Transverse colon (tissue), 4 donors: ENCODE measurements around the gene GPN3. TPM values are rescaled to one million over a fixed set of nuclear protein-coding genes. Genes with fewer than 3 reads are reported as not detected.
A peak's percentile ranks its signal among the peaks of the same experiment; 100 is the strongest.
"Not testable (repeated sequence)": the region's sequence is repeated elsewhere in the genome, so short reads cannot be mapped to it uniquely, and the experiment has no call there.

Experiments
- DNase-seq: peaks from one replicate; pipeline ENCODE4 v3.0.0-alpha.2; 2019
- H3K27ac ChIP-seq, 4 donors: fragments of 200-600 bp; sonication (generic); 2 replicates each; pipeline ENCODE4 v1.5.1; 2016 to 2018; ENCODE audit warnings: inconsistent platforms in 4 of 4
- H3K27me3 ChIP-seq: fragments of 200-600 bp; sonication (generic); 2 replicates; pipeline ENCODE4 v1.5.1; 2017; ENCODE audit warnings: inconsistent platforms
- H3K36me3 ChIP-seq, 4 donors: fragments of 200-600 bp; sonication (generic); 2 replicates each; pipeline ENCODE4 v1.5.1; 2017 to 2019; ENCODE audit warnings: inconsistent platforms in 4 of 4
- H3K4me1 ChIP-seq, 4 donors: fragments of 200-600 bp; sonication (generic); 2 replicates each; pipeline ENCODE4 v1.5.1; 2017 to 2020; ENCODE audit warnings: inconsistent platforms in 4 of 4
- H3K4me3 ChIP-seq, 4 donors: fragments of 200-600 bp; sonication (generic); 1 replicate in 1 of 4; 2 replicates in 3 of 4; pipeline versions ENCODE4 v1.5.1 to v1.6.1; 2017 to 2019; ENCODE audit warnings: inconsistent platforms in 4 of 4
- H3K9me3 ChIP-seq, 2 donors: fragments of 200-600 bp; sonication (generic); 2 replicates each; pipeline ENCODE4 v1.5.1; 2017 to 2019; ENCODE audit warnings: inconsistent platforms in 2 of 2
- CTCF ChIP-seq, 5 experiments: fragments of 200-600 bp in 3 of 5; fragments of 450-650 bp in 2 of 5; sonication (generic) in 3 of 5; IDR thresholded peaks; 1 replicate in 2 of 5; 2 replicates in 3 of 5; pipeline ENCODE4 v1.5.1; 2016 to 2017; ENCODE audit warnings: antibody characterized with exemption in 5 of 5, inconsistent platforms in 3 of 5, mild to moderate bottlenecking in 2 of 5, moderate library complexity in 1 of 5
- EP300 ChIP-seq: sonication (generic); formaldehyde crosslinking; IDR thresholded peaks from one replicate; pipeline ENCODE4 v1.6.1; 2017; ENCODE audit warnings: antibody characterized with exemption, low read depth
- POLR2A ChIP-seq: fragments of 450-650 bp; IDR thresholded peaks from one replicate; pipeline ENCODE4 v1.6.1; 2016; ENCODE audit warnings: antibody characterized with exemption, mild to moderate bottlenecking, moderate library complexity
- POLR2AphosphoS5 ChIP-seq, 3 donors: sonication (generic); formaldehyde crosslinking; IDR thresholded peaks; one replicate each; pipeline ENCODE4 v1.6.1; 2016; ENCODE audit warnings: antibody characterized with exemption in 3 of 3
- WGBS, 2 donors: methylation state at CpG; one replicate each; pipeline ENCODE4 v1.1.5; 2018; ENCODE audit warnings: low coverage in 1 of 2; 5-methylcytosine and 5-hydroxymethylcytosine counted together
- in situ Hi-C, 4 donors: fragments of 200-750 bp; cut with MboI; loops; one replicate each; pipeline versions ENCODE4 v1.15.0 to v1.15.1; 2017; ENCODE audit warnings: low sequenced_read_pairs in 3 of 4, low pct_ligation_motif_present in 1 of 4, low pct_unique_long_range_greater_than_20kb in 1 of 4
- intact Hi-C: fragments of 100-400 bp; cut with DNase I; formaldehyde crosslinking; loops from one replicate; pipeline ENCODE4 v1.15.1; 2023; ENCODE audit warnings: low total_unique reads
- total RNA-seq, 4 donors: library from RNA; depleted of rRNA; stranded (reverse); fragments of >200 nt; gene quantifications; one replicate each; pipeline ENCODE4 v1.1.0, GENCODE V29; 2016

Gene GPN3
- total RNA-seq, 4 donors from 2014 or later, result 6.1 to 9.2 (median 8.8) TPM; not detected in 1

- Histone ChIP-seq H3K27ac (peak overlapping the region; percentile 90 to 98 (median 93)), H3K4me1 (peaks cover 18 to 33% (median 25%) of the 10 kb centered on the region in 4 donors), H3K36me3 (peaks cover 0 to 5% (median 0%) of the 10 kb centered on the region in 4 donors), H3K9me3 (no peaks in the 10 kb centered on the region), H3K4me3 (peak overlapping the region; percentile 57 to 89 (median 83)), H3K27me3 (no peaks in the 10 kb centered on the region)
- TF ChIP-seq POLR2AphosphoS5 (IDR thresholded peaks at IDR 0.05) (no peak), CTCF (IDR thresholded peaks at IDR 0.05) (no peak), EP300 (no peak), POLR2A (no peak)
- in situ Hi-C loops (loop anchor here in 2 of 4 donors (10.0 to 25.0 kb wide), 2 partner anchors 47 to 211 kb away; partner anchors contain the start of gene ARPC3 (in 1 of the 2)), intact Hi-C loops (no loop called here)
- no peak for DNase-seq
- 0 to 1% methylated on average over 1 to 15 of the region's 17 CpGs for WGBS, 2 donors
These were observed 33.3 kb upstream of the GPN3 start for GRCh38 chr12:110501399-110501751.

DNA sequence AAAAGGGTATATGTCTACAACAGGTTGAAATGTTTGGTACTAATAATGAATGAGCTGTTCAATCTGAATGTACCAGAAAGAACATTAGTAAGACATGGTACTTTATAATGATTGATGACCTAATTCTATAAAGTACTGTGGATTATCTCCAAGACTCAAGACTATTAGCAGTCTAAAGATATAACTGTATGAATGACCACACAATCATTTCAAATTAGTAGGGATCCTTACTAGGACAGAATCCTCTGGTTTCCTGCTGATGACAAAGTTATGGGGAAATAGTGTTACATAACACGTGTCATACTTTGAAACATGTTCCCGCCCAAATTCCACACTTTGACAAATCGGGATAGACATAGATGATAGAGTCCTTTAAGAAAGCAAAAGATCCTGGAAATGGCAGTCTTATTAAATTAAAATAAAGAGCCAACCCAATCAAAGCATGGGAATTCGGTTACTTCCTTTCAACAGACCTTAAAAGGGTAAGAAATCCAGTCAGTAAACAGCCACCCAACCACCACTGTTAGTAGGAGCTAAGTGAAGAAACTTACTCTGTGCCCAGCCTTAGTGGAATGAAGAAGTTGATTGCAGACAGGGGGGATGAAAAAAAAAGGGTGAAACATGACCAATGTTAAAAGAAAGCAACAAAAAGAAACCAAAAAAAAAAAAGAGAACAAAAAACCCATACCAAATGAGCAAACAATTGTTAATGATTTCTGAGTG, 31.1 kb upstream of the GPN3 start:
- Histone ChIP-seq H3K36me3 (peaks cover 0 to 27% (median 8%) of the 10 kb centered on the region in 4 donors), H3K27me3 (no peaks in the 10 kb centered on the region), H3K9me3 (no peaks in the 10 kb centered on the region), H3K4me3 (no peak overlapping the region), H3K27ac (peak overlapping the region in 2 of 4 donors; percentile 38 to 90), H3K4me1 (peaks cover 18 to 33% (median 25%) of the 10 kb centered on the region in 4 donors)
- TF ChIP-seq POLR2A (no peak), POLR2AphosphoS5 (IDR thresholded peaks at IDR 0.05) (no peak), EP300 (no peak), CTCF (IDR thresholded peaks at IDR 0.05) (no peak)
- intact Hi-C loops (no loop called here), in situ Hi-C loops (no loop called here)
- 65 to 73% methylated on average over 4 of the region's 4 CpGs for WGBS, 2 donors
- no peak for DNase-seq

DNA sequence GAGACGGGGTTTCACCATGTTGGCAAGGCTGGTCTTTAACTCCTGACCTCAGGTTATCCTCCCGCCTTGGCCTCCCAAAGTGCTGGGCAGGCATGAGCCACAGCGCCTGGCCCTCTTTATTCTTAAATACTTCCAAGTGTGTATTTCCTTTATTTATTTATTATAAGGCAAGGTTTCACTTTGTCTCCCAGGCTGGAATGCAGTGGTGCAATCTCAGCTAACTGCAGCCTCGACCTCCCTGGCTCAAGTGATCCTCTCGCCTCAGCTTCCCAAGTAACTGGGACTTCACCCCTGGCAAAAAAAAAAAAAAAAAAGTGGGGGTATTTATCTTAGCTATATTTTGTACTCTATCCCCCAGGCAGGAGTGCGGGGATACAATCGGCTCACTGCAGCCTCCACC, 7.4 kb upstream of the GPN3 start:
- no peak overlapping the region for H3K4me3 ChIP-seq
- H3K4me1 ChIP-seq, result no peaks in the 10 kb centered on the region
- H3K27me3 ChIP-seq, result no peaks in the 10 kb centered on the region
- in situ Hi-C loops (no loop called here), intact Hi-C loops (no loop called here)
- H3K36me3 ChIP-seq, result no peaks in the 10 kb centered on the region
- TF ChIP-seq POLR2AphosphoS5 (IDR thresholded peaks at IDR 0.05), result no peak
- no peak overlapping the region for H3K27ac ChIP-seq
- no peaks in the 10 kb centered on the region for H3K9me3 ChIP-seq
- no peak for DNase-seq
- WGBS, 2 donors, result 93 to 95% methylated on average over 3 to 7 of the region's 7 CpGs

DNA sequence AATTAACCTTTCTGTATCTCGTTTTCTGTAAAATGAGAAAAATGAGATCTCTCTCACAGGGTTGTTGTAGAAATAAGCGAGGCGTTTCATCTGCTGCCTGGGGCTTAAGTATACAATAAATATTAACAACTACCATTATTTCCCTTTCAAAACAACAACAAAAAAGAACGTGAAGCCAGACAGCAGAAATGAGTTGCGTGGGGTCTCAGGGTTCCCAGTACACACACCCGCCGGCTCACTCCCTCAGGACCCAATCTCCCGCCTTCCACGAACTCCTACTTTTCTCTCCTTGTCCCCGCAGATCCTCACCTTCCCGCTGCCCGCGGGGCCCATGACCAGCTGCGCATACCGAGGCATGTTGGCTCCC, 227 bp downstream of the GPN3 start:
- 1% methylated on average over 10 to 15 of the region's 15 CpGs for WGBS, 2 donors
- peaks cover 0 to 8% (median 0%) of the 10 kb centered on the region in 4 donors for H3K36me3 ChIP-seq
- H3K4me3 ChIP-seq, result peak overlapping the region; percentile 49 to 97 (median 74)
- no peaks in the 10 kb centered on the region for H3K27me3 ChIP-seq
- H3K4me1 ChIP-seq, result peaks cover 8 to 34% (median 24%) of the 10 kb centered on the region in 4 donors
- in situ Hi-C loops (loop anchor here in 2 of 4 donors (25.0 kb wide), 2 partner anchors 269 to 369 kb away; partner anchors contain the start of genes CCDC63 (in 2 of the 2) and PPP1CC (in 1 of the 2)), intact Hi-C loops (loop anchor here (2.0 kb wide), 1 partner anchor 275 kb away; the partner anchor contains the start of gene PPP1CC)
- no peaks in the 10 kb centered on the region for H3K9me3 ChIP-seq
- DNase-seq, result no peak
- TF ChIP-seq POLR2A (peak; percentile 90), POLR2AphosphoS5 (IDR thresholded peaks at IDR 0.05) (no peak)
- peak overlapping the region; percentile 91 to 98 (median 96) for H3K27ac ChIP-seq

GRCh38 chr12:110466791-110467190, 1.3 kb downstream of the GPN3 start:
- Histone ChIP-seq H3K27ac (no peak overlapping the region), H3K27me3 (no peaks in the 10 kb centered on the region), H3K4me3 (peak overlapping the region in 1 of 4 donors; percentile 65), H3K9me3 (no peaks in the 10 kb centered on the region), H3K36me3 (peaks cover 0 to 8% (median 2%) of the 10 kb centered on the region in 4 donors), H3K4me1 (peaks cover 8 to 34% (median 24%) of the 10 kb centered on the region in 4 donors)
- DNase-seq, result no peak
- TF ChIP-seq EP300 (no peak), POLR2AphosphoS5 (IDR thresholded peaks at IDR 0.05) (no peak), POLR2A (no peak), CTCF (IDR thresholded peaks at IDR 0.05) (no peak)
- 74% methylated on average over 5 of the region's 5 CpGs; no CpG with 5 or more reads in 1 of the 2 donors for WGBS, 2 donors
- in situ Hi-C loops (loop anchor here in 2 of 4 donors (25.0 kb wide), 2 partner anchors 271 to 371 kb away; partner anchors contain the start of genes CCDC63 (in 2 of the 2) and PPP1CC (in 1 of the 2)), intact Hi-C loops (no loop called here)

DNA sequence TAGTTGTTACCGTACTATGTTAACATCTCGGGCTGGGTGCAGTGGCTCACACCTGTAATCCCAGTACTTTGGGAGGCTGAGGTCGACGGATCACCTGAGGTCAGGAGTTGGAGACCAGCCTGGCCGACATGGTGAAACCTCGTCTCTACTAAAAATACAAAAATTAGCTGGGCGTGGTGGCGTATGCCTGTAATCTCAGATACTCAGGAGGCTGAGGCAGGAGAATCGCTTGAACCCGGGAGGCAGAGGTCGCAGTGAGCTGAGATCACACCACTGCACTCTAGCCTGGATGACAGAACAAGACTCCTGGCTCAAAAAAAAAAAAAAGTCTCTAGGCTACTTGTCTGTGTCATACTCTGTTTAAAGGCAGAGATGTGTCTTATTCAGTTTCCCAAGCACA, 2.3 kb downstream of the GPN3 start:
- 96 to 98% methylated on average over 7 to 11 of the region's 11 CpGs for WGBS, 2 donors
- H3K27ac ChIP-seq, H3K36me3 ChIP-seq, H3K27me3 ChIP-seq, intact Hi-C loops, DNase-seq, H3K9me3 ChIP-seq, H3K4me3 ChIP-seq: not testable (repeated sequence)
- H3K4me1 ChIP-seq, result peaks cover 8 to 34% (median 24%) of the 10 kb centered on the region in 4 donors
- in situ Hi-C loops, result loop anchor here in 2 of 4 donors (25.0 kb wide), 2 partner anchors 272 to 372 kb away; partner anchors contain the start of genes CCDC63 (in 2 of the 2) and PPP1CC (in 1 of the 2)
